GM21367 (cell line): Measurements from ENCODE around the gene ZBTB48.
"Not testable (repeated sequence)": the region's sequence is repeated elsewhere in the genome, so short reads cannot be mapped to it uniquely, and the experiment has no call there.

Experiments used
- ATAC-seq: cut with Tn5 transposase; IDR thresholded peaks from one replicate; pipeline ENCODE4 v1.9.1; 2021; ENCODE audit not compliant: unreplicated experiment

The ZBTB48 gene

DNA sequence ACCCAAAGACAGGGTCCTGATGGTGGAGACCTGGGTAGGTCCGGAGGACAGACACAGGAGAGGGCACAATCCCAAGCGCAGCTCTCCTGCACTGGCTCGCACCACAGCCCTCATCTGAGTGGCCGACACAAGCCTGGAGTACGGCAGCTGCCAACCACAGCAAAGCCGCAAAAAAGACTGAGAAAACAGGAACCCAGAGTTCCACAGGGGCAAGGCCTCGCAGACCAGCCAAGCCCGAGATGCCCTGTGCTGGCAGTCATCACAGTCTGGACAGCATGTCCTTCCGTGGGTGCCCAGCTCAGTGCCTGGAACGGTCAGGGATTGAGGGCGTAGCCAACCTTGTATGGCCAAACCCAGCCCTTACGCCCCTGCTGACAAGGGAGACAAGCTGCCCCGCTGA, 11.4 kb downstream of the ZBTB48 start:
- ATAC-seq = no peak

- no peak for ATAC-seq
Measured at GRCh38 chr1:6591644-6592043, 11.8 kb downstream of the ZBTB48 start.

- ATAC-seq = no peak
Measured at GRCh38 chr1:6592441-6592840, 12.6 kb downstream of the ZBTB48 start.

GRCh38 chr1:6592865-6593593, 13.2 kb downstream of the ZBTB48 start:
- ATAC-seq = no peak

DNA sequence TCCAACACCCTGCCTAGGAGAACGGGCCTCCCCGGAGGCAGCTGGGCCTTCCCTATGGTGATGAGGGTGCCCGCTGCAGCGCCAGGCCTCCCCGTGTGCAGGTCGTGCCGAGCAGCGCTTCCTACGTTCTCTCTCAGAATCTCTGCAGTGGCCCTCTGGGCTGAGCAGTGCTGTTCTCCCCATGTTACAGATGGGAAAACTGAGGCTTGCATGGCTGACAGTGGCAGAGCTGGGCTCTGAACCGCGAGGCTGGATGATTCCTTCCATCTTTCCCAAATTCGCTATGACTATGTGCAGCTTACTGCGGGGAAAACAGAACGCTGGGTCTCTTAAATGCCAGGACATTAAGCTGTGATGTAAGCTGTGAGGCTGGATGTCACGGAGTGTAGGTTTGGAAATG, 14.0 kb downstream of the ZBTB48 start:
- ATAC-seq = no peak

DNA sequence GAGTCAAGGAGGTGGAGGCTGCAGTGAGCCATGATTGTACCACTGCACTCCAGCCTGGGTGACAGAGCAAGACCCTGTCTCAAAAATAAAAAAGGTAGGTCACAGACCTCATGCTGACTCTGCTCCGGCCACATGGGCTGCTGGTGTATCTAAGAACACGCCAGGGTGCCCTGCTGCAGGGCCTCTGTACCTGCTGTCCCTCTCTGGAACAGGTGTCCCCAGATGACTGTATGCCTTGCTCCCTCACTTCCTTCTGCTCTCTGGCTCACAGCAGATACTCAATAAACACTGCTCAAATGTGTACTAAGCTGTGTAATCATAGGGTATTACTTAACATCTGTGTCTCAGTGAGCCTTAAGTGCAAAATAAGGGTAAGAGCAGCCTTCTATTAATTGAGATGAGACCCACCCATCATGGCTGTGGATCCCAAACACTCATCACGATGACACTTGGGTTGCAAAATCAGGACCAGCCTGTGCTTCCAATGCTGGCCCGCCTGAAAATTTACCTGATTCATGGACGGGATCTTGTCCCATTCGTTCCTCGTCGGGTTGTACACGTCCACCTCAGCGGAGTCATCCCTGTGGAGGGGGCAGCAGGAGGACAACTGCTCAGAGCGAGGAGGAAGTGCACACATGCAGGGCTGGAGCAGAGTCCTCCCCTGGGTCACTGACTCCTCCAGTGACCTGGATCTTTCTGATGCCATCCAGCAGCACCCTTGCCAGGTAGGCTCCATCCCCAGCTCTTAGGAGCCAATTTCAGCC, 15.4 kb downstream of the ZBTB48 start:
- ATAC-seq = no peak

GRCh38 chr1:6596351-6596750, 16.6 kb downstream of the ZBTB48 start:
- no peak for ATAC-seq

DNA sequence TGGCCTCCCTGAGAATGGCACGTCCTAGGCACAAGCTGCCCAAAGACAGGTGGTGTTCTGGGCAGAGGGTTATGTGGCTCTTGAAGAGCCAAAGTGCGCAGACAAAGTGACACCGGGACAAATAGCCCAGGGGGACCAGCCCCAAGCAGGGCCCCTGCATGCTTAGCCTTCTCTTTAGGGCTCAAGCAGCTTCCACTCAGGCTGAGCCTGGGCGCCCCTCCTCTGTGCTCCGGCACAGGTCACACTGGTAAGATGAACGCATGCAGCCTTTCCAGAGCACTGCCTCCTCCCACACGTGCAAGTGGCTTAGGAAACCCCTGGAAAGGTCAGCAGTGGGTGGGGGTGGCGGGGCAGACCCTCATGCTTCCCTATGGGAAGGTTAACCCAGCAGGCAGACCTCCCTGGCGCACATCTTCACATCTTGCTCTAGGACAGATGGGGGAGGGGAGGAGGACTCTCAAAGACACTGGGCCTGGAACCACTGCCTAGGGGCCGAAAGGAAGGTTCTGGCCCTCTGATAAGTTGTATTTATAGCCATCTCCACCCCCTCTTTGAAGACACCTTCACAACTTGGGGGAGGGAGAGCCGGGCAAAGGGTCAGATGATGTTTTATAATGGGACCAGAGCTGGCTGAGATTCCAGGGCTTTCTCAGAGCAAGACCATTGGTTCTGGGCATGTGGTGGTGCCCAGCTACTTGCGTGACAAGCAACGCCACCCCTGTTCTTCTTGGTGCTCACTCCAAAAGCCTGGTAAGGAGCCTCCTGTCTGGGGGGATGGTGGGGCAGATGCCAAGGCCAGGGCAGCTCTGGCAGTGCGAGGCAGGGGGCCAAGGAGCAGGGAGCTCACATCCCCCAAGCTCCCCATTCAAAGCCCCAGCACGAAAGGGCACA, 17.3 kb downstream of the ZBTB48 start:
- no peak for ATAC-seq

DNA sequence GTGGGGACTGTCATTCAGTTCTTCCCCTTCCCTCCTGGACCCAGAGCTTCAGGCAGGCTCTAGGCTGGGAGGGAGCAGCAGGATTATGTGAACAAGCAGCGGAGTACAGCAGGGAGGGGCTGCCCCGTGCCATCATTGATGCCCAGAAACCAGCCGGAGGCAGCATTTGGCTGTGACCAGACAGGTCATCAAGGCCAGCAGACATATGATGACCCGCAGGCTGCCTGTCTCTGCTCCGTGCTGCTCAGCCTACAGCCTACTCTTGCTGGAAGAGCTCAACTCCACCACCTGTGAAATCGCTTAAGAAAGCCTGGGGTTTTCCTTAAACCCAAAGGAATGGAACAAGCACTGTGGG, 18.0 kb downstream of the ZBTB48 start:
- no peak for ATAC-seq

DNA sequence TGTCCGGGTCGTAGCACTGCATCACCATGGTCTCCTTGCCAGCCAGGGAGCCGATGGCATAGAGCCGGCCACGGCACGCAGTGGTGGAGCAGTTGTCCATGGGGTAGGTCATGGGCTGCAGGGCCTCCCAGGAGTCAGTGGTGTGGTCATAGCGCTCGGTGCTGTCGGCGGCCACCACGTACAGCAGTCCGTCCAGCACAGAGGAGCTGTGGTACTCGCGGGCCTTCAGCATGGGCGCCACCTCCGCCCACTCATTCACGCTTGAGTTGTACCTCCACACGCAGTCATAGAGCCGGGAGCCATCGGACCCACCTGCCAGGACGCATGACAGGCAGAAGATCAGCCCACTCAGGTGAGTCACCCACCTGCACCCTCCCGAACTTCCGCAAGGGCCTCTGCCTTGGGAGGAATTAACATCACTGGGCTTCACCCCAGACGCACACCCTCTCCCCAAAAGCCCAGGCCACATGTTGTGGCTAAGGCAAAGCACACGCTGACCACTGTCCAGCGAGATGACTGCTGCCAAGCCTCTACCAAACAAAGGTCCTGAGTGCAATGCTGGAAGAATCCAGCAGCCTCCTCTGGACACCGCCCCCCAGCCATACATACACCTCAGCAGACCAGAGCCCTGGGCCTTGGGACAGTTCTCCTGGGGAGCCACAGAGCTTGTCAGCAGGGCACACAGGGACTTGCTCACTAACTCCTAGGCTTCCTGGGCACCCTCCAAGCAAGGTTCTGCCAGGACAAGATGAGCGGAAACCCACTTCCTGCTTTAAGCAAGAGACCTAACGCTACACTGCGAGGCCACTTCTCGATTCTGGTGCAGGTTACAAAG, 19.6 kb downstream of the ZBTB48 start:
- ATAC-seq = no peak

- not testable (repeated sequence) for ATAC-seq
Measured at GRCh38 chr1:6599991-6600390, 20.2 kb downstream of the ZBTB48 start.

GRCh38 chr1:6600410-6601048, 20.7 kb downstream of the ZBTB48 start:
- ATAC-seq = no peak

DNA sequence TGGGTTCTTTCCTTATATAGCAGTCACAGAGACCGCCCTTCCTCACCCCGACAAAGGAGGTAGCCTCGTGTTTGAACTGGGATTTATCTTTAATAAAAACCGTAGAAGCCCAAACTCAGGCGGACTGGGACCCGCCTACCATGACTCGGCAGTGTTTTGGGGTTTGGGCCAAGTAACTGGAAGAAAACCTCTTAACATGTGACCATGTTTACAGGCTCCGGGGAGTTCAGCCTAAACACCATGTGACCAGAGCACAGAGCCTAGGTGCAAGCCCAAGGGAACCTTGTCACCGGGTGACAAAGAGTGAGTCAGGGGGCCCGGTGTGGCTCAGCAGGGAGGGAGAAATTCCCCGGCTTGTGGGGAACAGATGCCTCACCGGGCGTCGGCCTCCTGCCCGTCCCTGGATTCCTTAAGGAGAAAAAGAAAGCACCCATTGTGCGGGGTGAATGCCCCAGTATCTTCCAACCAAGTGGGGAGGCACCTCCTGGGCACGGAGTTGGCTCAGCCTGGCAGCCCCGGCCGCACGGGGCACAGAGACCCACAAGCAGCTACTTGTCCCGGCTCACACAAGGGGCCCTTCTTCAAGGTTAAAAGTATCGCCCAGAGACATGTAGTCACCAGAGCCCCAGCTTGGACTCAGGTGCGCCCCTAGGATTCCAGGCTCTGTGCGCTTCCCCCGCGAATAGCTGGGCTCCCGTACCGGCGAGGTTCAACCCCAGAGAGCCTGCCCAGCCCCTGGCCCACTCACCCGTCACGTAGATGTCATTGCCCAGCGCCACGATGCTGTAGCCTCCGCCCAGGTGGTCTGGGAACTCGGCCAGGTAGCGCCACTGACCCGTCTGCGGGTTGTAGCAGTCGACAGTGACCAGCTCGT, 21.5 kb downstream of the ZBTB48 start:
- ATAC-seq = no peak

GRCh38 chr1:6601923-6602668, 22.3 kb downstream of the ZBTB48 start:
- peak; percentile 8 for ATAC-seq

- peak; percentile 38 for ATAC-seq
Measured at GRCh38 chr1:6602669-6603237, 23.0 kb downstream of the ZBTB48 start, which contains the start of gene KLHL21. TSS of gene KLHL21 (minus strand) at chr1:6602869. CDS start at chr1:6602817, 52 bp downstream.

- peak; percentile 13 for ATAC-seq
Measured at GRCh38 chr1:6603238-6603914, 23.6 kb downstream of the ZBTB48 start.

DNA sequence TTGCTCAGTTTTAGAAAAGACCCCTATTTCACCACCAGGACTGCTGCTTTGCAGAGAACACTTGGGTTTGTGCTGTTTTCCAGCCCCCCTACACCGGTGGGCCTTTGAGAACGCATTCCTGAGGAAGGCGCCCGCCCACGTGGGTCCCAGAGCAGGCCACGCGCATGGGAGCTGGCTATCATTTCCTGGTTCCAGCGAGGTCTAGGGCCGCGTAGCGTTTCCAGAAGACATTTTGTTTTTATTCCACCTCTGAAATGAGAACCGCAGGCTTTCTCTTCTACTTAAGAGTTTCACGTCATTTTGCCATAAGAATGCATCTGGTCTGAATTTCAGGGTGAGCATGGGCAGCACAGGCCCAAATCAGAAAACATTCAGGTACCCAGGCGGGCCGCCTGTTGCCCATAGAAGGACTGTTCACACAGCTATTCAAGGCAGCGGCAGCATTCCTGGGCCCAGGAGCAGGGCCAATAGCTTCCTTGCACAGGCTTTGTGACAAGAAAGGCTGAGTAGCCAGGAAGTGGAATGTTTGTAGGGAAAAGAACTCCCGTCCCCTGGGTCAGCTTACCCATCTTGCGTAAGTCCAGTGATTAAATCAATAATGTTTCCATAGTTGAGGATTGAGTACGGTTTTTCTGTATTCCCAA, 24.2 kb downstream of the ZBTB48 start:
- ATAC-seq = no peak
